Measurements from ENCODE around the gene FGGY.
"Not testable (repeated sequence)": the region's sequence is repeated elsewhere in the genome, so short reads cannot be mapped to it uniquely, and the experiment has no call there.

The FGGY gene

DNA sequence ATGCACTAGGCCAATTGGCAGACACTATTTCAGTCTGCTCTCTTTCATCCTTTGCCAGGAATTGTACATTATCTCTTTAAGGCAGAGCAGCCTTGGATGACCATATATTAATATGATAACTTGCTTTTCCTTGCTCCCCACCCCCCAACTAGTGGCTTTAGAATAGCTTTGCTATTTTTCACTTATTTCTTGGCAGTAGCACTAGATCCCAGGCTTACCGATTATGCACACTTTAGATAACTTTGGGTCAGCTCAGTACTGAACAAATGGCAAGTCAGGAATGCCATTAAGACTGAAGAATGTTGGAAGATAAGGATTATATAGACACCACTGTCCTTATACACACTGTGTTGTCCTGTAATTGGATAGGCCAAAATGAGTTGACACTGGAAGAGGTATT is 146.4 kb downstream of the FGGY start:
- DNase-seq (ENCODE audit: low read depth in 2 of 2) = no peak

DNA sequence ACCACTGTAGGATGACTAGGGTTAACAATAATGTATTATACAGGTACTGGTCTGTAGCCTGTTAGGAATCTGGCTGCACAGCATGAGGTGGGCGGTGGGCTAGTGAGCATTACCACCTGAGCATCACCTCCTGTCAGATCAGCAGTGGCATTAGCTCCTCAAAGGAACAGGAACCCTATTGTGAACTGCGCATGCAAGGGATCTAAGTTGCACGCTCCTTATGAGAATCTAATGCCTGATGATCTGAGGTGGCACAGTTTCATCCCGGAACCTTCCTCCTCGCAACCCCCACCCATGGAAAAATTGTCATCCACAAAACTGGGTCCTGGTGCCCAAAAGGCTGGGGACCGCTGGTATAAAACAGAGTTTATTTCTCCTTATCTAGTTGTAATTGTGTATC is 147.6 kb downstream of the FGGY start:
- DNase-seq (ENCODE audit: low read depth in 2 of 2) = no peak

DNA sequence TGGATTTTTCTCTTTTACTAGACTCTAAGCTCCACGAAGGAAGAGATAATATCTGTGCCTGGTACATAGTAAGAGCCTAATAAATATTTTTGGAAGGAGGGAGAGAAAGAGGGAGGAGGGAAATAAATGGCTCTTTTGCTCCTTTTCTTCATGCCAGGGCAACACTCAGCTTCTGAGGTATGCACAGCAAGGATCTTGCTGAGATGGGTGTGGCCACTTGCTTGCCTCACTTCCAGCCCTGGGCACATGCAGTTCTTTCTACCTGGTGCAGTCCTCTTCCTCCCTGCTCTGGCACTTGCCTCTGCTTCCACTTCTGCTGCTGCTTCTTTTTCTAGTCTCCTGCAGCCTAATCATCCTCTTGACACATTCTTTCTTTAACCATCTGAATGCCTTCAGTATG is 148.1 kb downstream of the FGGY start:
- no peak for DNase-seq (ENCODE audit: low read depth in 2 of 2)

DNA sequence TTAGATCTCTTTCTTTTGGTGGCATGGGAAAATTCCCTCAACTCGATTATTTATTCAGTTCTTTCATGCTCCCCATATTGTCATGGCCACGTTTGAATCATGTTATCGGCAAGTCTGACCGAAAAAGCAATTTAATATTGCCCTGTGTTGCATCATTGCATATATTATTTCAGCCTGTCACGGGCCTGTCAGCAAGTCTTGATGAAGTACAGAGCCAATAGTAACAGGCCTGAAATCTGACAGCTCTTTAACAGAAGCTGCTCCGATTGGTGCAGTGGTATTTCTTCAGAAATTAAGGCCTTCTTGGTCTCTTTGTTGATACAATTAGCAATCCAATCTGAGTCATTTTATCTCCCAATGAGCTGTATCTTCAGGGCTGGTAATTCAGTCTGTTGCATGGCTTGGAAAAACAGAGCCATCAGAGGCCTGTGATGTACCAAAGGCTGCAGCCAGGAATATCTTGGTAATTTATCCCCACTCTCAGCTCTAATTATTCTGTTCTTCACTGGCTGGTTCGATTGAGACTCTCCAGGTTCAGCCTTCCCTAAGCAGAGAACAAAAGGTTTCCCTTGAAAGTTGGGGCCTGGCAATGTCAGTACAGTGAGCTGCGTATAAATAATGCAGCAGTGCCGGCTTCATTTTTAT is 149.5 kb downstream of the FGGY start:
- DNase-seq (ENCODE audit: low read depth in 2 of 2) = no peak

DNA sequence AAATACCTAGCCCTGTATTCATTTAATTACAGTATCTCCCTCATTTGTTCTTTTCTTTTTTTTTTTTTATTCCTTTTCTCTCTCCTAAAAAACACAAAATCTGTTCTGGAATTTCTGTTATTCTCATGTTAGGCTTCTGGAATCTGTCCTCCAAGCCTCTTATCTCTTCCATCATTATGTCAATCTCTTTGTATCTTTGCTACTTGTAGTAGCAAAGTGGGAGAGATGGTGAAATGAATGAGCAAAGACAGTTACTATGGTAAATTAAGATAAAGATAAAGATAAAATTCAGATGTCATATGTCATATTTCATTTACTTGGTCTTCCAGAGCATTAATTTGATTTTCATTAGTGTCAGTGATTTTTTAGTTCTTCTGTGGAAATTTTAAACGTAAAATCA is 155.1 kb downstream of the FGGY start:
- DNase-seq (ENCODE audit: low read depth in 2 of 2) = no peak

DNA sequence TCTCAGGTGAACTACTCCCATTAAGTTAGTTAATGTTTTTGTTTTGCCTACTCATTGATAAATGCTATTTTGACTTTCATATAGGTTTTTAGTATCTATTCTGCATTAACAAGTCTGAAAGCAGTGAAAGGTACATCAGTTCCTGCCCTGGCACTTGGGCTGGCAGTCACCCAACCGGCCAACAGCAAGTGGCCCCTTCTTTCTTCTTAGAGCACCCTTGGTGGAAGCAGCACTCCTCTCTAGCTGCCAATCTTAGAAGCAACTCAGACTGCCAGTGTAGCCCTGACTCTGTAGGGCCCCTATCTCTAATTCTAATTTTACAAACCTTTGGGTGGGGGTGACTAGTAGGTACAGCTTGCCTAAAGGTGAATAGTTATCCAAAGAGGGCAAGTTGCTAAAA is 155.7 kb downstream of the FGGY start:
- no peak for DNase-seq (ENCODE audit: low read depth in 2 of 2)

DNA sequence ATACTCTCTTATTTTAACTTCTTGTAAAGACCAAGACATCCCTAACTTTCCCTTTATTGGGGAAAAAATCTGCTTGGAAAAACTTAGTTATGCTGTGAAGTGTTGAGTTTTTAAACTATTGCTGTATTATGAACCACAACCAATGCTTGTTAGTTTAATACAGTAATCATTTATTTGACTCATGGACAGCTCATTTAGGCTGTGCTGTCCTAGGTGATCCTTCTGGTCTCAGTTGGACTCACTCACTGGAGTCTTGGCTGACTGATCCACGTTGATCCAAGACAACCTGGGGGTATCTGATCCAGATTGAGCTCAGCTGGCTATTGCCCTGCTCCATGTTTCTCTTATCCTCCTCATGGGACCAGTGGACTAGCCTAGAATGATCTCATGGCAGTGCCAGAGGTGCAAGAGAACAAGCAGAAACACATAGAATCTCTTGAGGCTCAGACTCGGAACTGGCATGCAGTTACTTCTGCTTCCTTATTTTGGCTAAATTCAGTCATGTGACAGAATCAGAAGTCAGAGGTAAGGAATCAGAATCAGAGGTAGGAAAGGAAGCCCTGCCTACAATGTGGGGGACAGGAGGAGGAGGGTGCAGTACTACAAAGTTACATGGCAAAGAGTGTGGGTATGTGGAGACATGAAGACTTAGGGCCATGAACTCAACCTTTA is 156.5 kb downstream of the FGGY start:
- DNase-seq (ENCODE audit: low read depth in 2 of 2) = no peak

DNA sequence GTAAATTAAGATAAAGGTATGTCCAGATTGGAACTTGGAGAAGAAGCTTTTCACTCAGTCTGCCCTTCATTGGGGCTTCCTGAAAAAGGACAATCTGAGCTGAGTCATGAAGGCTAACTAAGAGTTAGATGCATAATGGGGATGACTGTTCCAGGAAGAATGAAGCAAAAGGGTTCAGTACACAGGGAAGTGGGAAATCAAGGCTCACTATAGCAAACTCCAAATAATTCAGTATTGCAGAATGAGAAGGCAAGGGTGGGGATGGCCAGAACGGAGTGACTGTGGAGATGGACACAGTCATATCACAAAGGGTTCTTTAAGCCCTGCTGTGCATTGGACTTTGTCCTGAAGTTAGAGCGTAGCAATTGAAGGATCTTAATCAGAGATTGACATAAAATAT is 158.3 kb downstream of the FGGY start:
- DNase-seq (ENCODE audit: low read depth in 2 of 2) = no peak

DNA sequence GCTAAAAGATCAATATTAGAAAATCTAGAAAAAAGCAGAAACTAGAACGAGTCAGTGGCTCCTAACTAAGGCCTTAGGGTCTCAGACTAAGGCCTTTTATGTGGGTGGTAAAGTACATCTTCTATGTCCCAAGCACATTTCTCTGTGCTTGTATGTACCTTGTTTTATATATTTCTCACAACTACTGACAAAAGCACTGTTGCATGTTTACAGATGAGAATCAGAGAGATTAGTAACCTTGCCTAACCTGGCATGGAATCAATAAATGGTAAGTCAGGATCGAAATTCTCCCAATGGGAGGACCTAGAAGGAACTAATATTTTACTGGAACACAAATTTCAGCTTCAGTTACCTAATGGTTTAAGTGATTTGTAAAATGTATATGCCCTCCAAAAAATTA is 160.9 kb downstream of the FGGY start:
- DNase-seq (ENCODE audit: low read depth in 2 of 2) = no peak

DNA sequence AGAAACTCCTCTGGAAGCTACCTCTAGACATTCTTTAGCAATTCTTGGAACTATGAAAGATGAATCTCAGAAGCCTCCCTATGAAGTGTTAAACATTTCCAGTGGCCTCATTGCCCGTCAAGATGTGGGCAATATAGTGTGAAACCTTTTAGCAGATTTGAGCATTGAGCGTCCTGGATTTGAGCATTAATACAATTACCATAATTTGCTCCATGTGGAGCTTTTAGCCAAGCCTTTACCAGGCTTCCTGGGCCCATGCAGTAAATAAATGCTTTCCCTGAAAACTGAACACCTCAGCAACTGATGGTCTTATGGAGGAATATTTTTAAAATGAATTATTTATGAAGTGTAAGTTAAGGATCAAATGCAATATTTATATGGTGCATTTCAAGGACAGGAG is 162.0 kb downstream of the FGGY start:
- DNase-seq (ENCODE audit: low read depth in 2 of 2) = no peak

DNA sequence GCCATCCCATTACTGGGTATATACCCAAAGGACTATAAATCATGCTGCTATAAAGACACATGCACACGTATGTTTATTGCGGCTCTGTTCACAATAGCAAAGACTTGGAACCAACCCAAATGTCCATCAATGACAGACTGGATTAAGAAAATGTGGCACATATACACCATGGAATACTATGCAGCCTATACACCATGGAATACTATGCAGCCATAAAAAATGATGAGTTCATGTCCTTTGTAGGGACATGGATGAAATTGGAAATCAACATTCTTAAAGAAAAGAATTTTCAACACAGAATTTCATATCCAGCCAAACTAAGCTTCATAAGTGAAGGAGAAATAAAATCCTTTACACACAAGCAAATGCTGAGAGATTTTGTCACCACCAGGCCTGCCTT is 166.0 kb downstream of the FGGY start:
- not testable (repeated sequence) for DNase-seq (ENCODE audit: low read depth in 2 of 2)

DNA sequence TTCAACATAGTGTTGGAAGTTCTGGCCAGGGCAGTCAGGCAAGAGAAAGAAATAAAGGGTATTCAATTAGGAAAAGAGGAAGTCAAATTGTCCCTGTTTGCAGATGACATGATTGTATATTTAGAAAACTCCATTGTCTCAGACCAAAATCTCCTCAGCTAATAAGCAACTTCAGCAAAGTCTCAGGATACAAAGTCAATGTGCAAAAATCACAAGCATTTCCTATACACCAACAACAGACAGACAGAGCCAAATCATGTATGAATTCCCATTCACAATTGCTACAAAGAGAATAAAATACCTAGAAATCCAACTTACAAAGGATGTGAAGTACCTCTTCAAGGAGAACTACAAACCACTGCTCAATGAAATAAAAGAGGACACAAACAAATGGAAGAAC is 168.6 kb downstream of the FGGY start:
- not testable (repeated sequence) for DNase-seq (ENCODE audit: low read depth in 2 of 2)

DNA sequence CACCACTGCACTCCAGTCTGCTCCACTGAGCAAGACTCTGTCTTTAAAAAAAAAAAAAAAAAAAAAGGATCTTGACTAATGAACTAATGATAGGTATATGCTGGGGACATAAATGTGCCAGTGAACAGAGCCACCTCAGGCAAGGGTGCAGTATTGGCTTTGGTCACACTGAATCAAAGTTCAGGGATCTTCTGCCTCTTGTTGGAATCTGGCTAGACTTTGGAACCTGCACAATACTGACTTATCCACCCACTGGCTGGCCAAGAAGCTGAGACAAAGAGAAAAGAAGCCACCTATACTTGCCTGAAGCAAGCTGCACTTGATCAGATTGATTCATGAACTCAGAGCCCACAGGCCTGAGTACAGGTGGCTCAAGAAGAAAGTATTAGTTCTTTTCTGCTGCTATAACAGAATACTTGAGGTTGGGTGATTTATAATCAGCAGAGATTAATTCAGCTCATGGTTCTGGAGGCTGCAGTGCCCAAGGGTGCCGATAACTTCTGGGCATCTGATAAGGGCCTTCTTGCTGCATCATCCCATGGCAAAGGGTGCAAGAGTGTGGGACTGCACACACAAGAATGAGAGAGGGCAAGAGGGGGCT is 172.0 kb downstream of the FGGY start:
- no peak for DNase-seq (ENCODE audit: low read depth in 2 of 2)

DNA sequence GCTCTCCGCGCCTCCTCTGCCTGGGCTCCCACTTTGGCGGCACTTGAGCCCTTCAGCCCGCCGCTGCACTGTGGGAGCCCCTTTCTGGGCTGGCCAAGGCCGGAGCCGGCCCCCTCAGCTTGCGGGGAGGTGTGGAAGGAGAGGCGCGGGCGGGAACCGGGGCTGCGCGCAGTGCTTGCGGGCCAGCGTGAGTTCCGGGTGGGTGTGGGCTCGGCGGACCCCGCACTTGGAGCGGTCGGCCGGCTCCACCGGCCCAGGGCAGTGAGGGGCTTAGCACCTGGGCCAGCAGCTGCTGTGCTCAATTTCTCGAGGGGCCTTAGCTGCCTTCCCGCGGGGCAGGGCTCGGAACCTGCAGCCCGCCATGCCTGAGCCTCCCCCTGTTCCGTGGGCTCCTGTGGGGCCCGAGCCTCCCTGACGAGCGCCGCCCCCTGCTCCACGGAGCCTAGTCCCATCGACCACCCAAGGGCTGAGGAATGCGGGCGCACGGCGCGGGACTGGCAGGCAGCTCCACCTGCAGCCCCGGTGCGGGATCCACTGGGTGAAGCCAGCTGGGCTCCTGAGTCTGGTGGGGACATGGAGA is 175.2 kb downstream of the FGGY start:
- not testable (repeated sequence) for DNase-seq (ENCODE audit: low read depth in 2 of 2)

DNA sequence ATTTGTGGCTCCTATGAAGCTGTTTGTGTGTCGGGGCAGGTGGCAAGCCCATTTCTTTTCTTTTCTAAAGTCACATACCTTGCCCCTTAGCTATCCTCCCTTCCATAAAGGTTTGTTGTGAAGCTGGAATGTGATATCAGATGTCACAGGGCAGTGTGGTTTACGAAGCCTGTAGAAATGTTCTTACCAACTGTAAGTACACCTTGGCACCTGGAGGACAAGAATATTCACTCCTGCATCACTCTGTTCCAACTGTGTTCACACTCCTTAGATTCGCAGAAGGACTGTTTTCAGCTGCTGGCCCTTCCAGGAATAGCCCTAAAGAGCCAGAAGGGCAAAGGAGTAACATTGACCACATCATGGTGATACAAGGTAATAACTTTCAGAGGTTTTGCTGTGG is 176.9 kb downstream of the FGGY start:
- no peak for DNase-seq (ENCODE audit: low read depth in 2 of 2)

DNA sequence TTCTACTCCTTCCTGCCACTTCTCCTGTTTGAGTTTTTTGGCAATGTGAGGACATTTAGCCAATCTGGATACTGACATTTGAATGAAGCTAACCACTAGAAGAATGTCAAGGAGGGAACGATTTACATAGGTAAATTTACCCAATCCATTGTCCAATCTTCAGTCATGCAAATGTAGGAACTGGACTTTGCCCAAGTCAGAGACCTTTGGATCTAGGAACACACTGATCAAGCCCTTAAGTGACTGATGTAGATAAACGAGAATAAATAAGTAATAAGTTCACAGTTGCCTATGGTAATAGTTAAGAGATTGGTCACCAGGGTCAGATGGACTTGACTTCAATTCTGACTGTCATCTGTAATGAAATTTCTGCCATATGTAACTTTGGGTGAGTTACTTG is 177.6 kb downstream of the FGGY start:
- DNase-seq (ENCODE audit: low read depth in 2 of 2) = no peak

DNA sequence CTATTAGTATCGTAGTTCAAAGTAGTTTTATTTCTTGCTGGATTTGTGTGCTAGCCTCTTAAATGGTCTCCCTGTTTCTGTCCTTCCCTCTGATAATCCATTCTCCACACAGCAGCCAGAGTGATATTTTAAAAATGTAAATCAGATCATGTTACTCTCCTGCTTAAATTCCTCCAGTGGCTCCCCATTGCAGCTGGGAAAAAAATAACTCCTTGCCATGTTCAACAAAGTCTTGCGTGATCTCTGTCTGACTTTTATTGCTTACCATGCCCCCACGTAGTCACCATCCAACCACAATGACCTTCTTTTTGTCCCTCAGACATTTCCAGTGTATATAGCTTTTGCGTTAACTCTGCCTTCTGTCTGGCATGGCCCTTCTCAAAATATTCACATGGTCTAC is 178.8 kb downstream of the FGGY start:
- no peak for DNase-seq (ENCODE audit: low read depth in 2 of 2)

DNA sequence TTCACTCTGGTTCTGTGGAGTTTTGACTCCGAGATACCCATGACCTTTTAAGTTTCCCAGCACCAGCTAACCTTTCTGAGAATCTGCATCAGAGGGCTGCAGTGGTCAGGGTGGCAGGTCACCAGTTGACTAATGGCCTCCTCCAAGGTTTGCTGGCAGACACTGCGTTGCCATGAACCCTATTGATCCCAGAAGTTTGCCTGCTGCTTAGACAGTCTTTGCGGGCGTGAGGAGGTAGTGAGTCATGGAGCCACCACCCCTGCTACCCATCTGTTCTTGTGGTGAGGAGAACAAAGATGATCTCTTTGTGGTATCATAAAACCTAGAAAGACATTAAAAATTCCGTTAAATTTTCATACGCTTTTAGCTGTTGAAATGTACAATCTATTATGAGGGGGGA is 180.4 kb downstream of the FGGY start:
- no peak for DNase-seq (ENCODE audit: low read depth in 2 of 2)

DNA sequence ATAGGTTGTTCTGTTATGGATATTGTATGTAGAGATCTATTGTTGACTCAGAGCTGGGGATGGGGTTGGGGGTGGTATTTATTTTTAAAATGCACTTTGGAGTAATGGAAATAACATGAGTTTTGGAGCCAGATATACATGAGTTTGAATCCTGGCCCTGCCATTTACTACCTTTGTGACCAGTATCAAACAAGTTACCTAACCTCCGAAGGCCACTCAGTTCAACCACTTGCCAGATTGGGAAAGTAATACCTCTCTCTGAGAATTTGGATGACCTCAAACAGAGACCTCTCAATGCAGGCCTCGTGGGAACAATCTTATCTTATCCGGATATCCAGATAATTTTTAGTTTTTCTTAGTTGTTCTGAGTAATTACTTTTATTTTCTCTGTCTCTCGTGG is 181.0 kb downstream of the FGGY start:
- DNase-seq (ENCODE audit: low read depth in 2 of 2) = no peak

DNA sequence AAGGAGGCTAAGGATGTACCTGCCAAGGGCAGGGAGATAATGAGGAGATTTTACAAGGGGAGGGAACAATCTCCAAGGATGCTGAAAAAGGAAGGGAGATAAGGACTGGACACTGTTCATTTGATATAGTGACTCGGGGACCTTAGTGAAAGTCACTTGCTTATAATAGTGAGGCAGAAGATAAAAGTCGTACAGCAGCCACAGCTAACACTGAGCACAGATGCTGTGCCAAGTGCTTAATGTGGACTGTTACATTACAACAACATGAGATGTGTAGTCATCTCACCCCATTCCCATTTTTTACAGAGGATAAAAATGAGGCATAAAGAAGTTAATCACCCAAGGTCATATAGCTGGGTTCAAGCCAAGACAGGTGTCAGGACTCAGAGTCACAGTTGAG is 181.9 kb downstream of the FGGY start:
- DNase-seq (ENCODE audit: low read depth in 2 of 2) = no peak

DNA sequence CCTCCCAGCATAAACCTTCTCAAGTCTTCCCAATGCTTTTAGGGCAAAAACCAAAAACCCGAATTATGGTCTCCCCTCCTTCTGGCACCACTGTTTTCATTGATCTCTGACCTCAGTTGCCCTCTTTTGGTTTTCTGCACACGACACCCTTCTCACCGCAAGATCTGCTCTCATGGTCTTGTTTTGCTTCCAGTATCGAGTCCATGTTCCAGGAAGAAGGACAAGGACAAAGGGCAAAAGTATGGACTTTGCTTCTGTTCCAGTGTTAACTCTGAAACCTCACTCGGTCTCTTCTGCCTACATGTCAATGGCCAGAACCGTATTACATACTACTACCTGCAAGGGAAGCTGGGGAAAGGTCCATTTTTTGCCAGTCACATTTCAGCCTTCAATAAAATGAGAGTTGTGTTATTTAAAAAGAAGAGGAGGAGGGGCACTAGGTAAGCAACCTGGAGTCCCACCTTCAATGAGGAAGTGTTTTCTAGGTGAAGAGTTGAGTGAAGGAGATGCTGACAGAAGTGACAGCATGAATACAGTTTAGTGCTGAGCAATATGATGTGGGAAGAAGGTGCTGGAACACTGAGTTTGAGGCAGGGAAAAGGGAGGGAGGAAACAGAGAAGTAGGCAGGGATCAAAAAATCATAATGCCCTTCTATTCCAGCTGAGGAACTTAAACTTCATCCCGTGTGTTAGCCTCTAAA is 183.4 kb downstream of the FGGY start:
- no peak for DNase-seq (ENCODE audit: low read depth in 2 of 2)

DNA sequence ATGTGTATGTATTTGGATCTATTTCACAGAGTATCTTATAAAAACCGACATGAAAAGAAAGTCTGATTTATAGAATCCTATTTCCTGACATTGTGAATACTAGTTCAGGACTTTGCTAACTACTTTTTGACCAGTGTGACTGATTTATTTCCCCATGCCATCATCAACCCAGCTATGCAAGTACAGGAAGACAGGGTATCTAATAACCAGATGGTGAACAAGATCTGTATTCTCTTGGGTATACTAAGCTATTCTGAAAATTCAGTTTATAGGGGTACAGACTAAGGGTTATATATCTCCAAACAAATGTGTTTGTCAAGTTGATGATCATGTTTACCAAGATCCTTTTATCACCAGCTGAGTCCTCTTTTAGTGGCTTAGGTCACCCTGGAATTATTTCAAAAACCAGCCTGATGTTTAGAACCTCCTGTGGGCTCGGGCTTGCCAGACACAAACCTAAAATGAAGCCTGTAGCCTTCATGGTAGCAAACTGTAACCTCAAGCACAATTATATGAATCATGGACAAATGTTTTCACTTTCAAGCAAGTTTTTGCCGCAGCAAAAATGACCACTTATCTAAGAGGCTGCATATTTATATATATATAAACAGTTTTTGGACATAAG is 185.1 kb downstream of the FGGY start:
- DNase-seq (ENCODE audit: low read depth in 2 of 2) = no peak

Measured in stimulated activated CD4-positive, alpha-beta T cell treated with anti-CD3 and anti-CD28 coated beads, Interleukin-1b, Interleukin-23, amount 100 ng/mL, for 4 hours (primary cell).